ENCODE data around the gene HES3.

DNA sequence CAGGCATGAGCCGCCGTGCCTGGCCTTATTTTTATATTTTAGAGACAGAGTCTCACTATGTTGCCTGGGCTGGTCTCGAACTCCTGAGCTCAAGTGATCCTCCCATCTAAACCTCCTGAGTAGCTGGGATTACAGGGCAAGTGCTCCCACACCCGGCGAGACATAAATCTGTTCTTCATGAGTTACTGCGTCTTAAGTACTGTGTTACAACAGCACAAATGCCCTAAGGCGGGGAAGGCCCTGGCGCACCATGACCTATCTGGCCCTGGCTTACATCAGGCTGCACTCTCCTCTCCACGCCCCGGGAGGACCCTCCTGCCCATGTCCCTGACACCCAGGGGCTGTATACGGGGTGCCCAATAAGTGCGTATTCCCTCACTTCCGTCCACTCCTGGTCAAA lies 12.7 kb downstream of the HES3 start:
- TF ChIP-seq GATA3 (IDR thresholded peaks at IDR 0.05; ENCODE audit: low read depth, low read length): no peak
- TF ChIP-seq GATA2 (IDR thresholded peaks at IDR 0.05; ENCODE audit: low read depth, low read length): no peak
